ENCODE data around the gene FGGY.
A peak's percentile ranks its signal among the peaks of the same experiment; 100 is the strongest.

FGGY gene

DNA sequence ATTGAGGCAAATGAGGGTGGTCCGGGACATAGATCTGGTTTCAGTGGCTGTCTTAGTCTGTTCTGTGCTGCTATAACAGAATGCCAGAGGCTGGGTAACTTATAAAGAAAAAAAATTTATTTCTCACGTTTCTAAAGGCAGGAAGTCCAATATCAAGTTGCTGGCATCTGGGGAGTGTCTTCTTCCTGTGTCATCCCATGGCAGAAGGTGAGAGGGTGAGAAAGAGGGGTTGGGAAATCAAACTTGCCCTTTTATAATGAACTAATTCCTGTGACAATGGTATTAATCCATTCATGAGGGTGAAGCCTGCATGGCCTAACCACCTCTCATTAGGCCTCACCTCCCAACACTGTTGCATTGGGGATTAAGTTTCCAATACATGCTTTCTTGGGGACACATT lies 3.7 kb upstream of the FGGY start:
- Histone ChIP-seq H3K9me3 (ENCODE audit: insufficient read depth, low read length, severe bottlenecking) (no peaks in the 10 kb centered on the region), H3K4me2 (ENCODE audit: insufficient read depth, low read length) (no peak overlapping the region), H3K27ac (ENCODE audit: low read length) (no peak overlapping the region), H4K20me1 (ENCODE audit: insufficient read depth, low read length) (no peaks in the 10 kb centered on the region), H3K27me3 (ENCODE audit: insufficient read depth, low read length, poor library complexity) (no peaks in the 10 kb centered on the region), H3K4me3 (ENCODE audit: low read depth in 1 of 2, low read length in 2 of 2) (no peak overlapping the region), H3K9ac (ENCODE audit: low read depth, low read length) (no peak overlapping the region), H3K4me1 (ENCODE audit: insufficient read depth, low read length) (peaks cover 23% of the 10 kb centered on the region), H2AFZ (ENCODE audit: low read depth, low read length) (no peak overlapping the region), H3K36me3 (ENCODE audit: insufficient read depth, low read length) (no peaks in the 10 kb centered on the region), H3K79me2 (ENCODE audit: insufficient read depth, low read length) (peaks cover 9% of the 10 kb centered on the region)
- no peak for DNase-seq
- TF ChIP-seq, protein P1, sequence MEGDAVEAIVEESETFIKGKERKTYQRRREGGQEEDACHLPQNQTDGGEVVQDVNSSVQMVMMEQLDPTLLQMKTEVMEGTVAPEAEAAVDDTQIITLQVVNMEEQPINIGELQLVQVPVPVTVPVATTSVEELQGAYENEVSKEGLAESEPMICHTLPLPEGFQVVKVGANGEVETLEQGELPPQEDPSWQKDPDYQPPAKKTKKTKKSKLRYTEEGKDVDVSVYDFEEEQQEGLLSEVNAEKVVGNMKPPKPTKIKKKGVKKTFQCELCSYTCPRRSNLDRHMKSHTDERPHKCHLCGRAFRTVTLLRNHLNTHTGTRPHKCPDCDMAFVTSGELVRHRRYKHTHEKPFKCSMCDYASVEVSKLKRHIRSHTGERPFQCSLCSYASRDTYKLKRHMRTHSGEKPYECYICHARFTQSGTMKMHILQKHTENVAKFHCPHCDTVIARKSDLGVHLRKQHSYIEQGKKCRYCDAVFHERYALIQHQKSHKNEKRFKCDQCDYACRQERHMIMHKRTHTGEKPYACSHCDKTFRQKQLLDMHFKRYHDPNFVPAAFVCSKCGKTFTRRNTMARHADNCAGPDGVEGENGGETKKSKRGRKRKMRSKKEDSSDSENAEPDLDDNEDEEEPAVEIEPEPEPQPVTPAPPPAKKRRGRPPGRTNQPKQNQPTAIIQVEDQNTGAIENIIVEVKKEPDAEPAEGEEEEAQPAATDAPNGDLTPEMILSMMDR (IDR thresholded peaks at IDR 0.05; ENCODE audit: borderline replicate concordance, extremely low read depth, low read length, poor library complexity, severe bottlenecking): no peak
- TF ChIP-seq EZH2 (IDR thresholded peaks at IDR 0.05; ENCODE audit: borderline replicate concordance, low read depth, low read length, severe bottlenecking): no peak
- ATAC-seq (ENCODE audit: insufficient read depth, low read depth): no peak

DNA sequence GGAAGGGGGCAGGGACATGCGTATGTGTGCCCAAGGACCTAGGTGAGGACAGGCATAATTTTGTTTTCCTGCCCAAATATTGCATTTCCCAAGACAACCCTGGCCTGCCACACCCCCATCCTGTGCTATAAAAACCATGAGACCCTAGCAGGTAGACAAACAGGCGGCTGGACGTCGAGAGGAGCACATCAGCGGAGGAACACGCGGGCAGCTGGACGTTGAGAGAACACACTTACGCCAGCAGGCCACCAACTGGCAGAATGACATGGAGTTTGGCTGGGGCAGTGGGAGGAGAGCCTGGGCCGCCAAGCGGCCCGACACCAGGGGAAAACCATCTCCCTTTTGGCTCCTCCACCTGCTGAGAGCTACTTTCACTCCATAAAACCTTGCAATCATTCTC lies 3.0 kb upstream of the FGGY start:
- DNase-seq (no peak), ATAC-seq (ENCODE audit: insufficient read depth, low read depth) (no peak)
- Histone ChIP-seq H3K4me1 (ENCODE audit: insufficient read depth, low read length) (peaks cover 29% of the 10 kb centered on the region), H3K4me3 (ENCODE audit: low read depth in 1 of 2, low read length in 2 of 2) (no peak overlapping the region), H3K27ac (ENCODE audit: low read length) (no peak overlapping the region), H3K4me2 (ENCODE audit: insufficient read depth, low read length) (no peak overlapping the region), H3K9me3 (ENCODE audit: insufficient read depth, low read length, severe bottlenecking) (no peaks in the 10 kb centered on the region), H3K9ac (ENCODE audit: low read depth, low read length) (no peak overlapping the region), H3K79me2 (ENCODE audit: insufficient read depth, low read length) (peaks cover 11% of the 10 kb centered on the region), H3K27me3 (ENCODE audit: insufficient read depth, low read length, poor library complexity) (no peaks in the 10 kb centered on the region), H2AFZ (ENCODE audit: low read depth, low read length) (no peak overlapping the region), H4K20me1 (ENCODE audit: insufficient read depth, low read length) (no peaks in the 10 kb centered on the region), H3K36me3 (ENCODE audit: insufficient read depth, low read length) (no peaks in the 10 kb centered on the region)
- TF ChIP-seq, protein P1 (IDR thresholded peaks at IDR 0.05; ENCODE audit: borderline replicate concordance, extremely low read depth, low read length, poor library complexity, severe bottlenecking): no peak
- no peak for TF ChIP-seq EZH2 (IDR thresholded peaks at IDR 0.05; ENCODE audit: borderline replicate concordance, low read depth, low read length, severe bottlenecking)

- no peak overlapping the region for H3K4me3 ChIP-seq (ENCODE audit: low read depth in 1 of 2, low read length in 2 of 2)
- H3K27ac ChIP-seq (ENCODE audit: low read length): no peak overlapping the region
- no peak for DNase-seq
- H3K9ac ChIP-seq (ENCODE audit: low read depth, low read length): no peak overlapping the region
- H3K79me2 ChIP-seq (ENCODE audit: insufficient read depth, low read length): peaks cover 14% of the 10 kb centered on the region
- no peaks in the 10 kb centered on the region for H4K20me1 ChIP-seq (ENCODE audit: insufficient read depth, low read length)
- no peak overlapping the region for H2AFZ ChIP-seq (ENCODE audit: low read depth, low read length)
- H3K9me3 ChIP-seq (ENCODE audit: insufficient read depth, low read length, severe bottlenecking): no peaks in the 10 kb centered on the region
- H3K36me3 ChIP-seq (ENCODE audit: insufficient read depth, low read length): no peaks in the 10 kb centered on the region
- ATAC-seq (ENCODE audit: insufficient read depth, low read depth): no peak
- H3K4me2 ChIP-seq (ENCODE audit: insufficient read depth, low read length): no peak overlapping the region
- H3K4me1 ChIP-seq (ENCODE audit: insufficient read depth, low read length): peaks cover 32% of the 10 kb centered on the region
- TF ChIP-seq, protein P1 (IDR thresholded peaks at IDR 0.05; ENCODE audit: borderline replicate concordance, extremely low read depth, low read length, poor library complexity, severe bottlenecking): no peak
- TF ChIP-seq EZH2 (IDR thresholded peaks at IDR 0.05; ENCODE audit: borderline replicate concordance, low read depth, low read length, severe bottlenecking): no peak
- H3K27me3 ChIP-seq (ENCODE audit: insufficient read depth, low read length, poor library complexity): no peaks in the 10 kb centered on the region
Observed at GRCh38 chr1:59294423-59294822, 2.5 kb upstream of the FGGY start.

DNA sequence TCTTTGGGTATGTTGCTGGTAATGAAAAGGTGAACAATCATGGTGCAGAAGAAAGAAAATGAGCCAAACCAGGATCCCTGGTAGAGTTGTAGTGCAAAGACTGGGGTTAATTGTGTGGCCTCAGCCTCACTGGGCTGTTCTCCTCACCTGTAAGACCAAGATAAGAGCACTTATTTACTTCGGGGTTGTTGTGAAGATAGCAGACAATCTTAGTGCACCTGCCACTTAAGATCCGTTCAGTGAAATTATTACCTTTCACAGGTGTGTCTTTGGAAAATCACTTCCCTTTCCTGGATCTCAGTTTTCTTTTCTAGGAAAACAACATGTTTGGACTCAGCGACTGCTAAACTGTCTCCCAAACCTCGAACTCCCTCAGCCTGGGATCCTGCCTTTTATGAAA lies 1.3 kb upstream of the FGGY start:
- H3K79me2 ChIP-seq (ENCODE audit: insufficient read depth, low read length): peaks cover 14% of the 10 kb centered on the region
- no peaks in the 10 kb centered on the region for H3K27me3 ChIP-seq (ENCODE audit: insufficient read depth, low read length, poor library complexity)
- no peaks in the 10 kb centered on the region for H3K9me3 ChIP-seq (ENCODE audit: insufficient read depth, low read length, severe bottlenecking)
- H3K9ac ChIP-seq (ENCODE audit: low read depth, low read length): peak overlapping the region; percentile 82
- peak overlapping the region; percentile 45; the same call in 1 of the 2 replicates for H3K27ac ChIP-seq (ENCODE audit: low read length)
- no peaks in the 10 kb centered on the region for H4K20me1 ChIP-seq (ENCODE audit: insufficient read depth, low read length)
- H3K4me2 ChIP-seq (ENCODE audit: insufficient read depth, low read length): peak overlapping the region; percentile 77; the same call in 1 of the 2 replicates
- ATAC-seq (ENCODE audit: insufficient read depth, low read depth) (no peak), DNase-seq (no peak)
- TF ChIP-seq, protein P1 (IDR thresholded peaks at IDR 0.05; ENCODE audit: borderline replicate concordance, extremely low read depth, low read length, poor library complexity, severe bottlenecking): no peak
- no peak for TF ChIP-seq EZH2 (IDR thresholded peaks at IDR 0.05; ENCODE audit: borderline replicate concordance, low read depth, low read length, severe bottlenecking)
- no peak overlapping the region for H3K4me3 ChIP-seq (ENCODE audit: low read depth in 1 of 2, low read length in 2 of 2)
- H2AFZ ChIP-seq (ENCODE audit: low read depth, low read length): peak overlapping the region; percentile 85
- no peaks in the 10 kb centered on the region for H3K36me3 ChIP-seq (ENCODE audit: insufficient read depth, low read length)
- H3K4me1 ChIP-seq (ENCODE audit: insufficient read depth, low read length): peaks cover 32% of the 10 kb centered on the region

Measured in DND-41 (cell line).